A673 (cell line): ENCODE measurements around the gene DPP9.

Source experiments
- EZH2 ChIP-seq: fragments of 200-600 bp; sonication (generic); IDR thresholded peaks from 2 replicates; pipeline ENCODE4 v1.6.1; 2017; ENCODE audit warnings: borderline replicate concordance, low read depth, mild to moderate bottlenecking, mixed read lengths, antibody characterized with exemption, low read length; ENCODE audit not compliant: poor library complexity, severe bottlenecking
- TF ChIP-seq, protein P1 (sequence below): fragments of 300-800, 200-600 bp; sonication (generic); conservative IDR thresholded peaks from 2 replicates; pipeline ENCODE4 v1.5.1; 2017; ENCODE audit warnings: low read depth, mild to moderate bottlenecking, antibody characterized with exemption, low read length, moderate library complexity, mixed read lengths

DNA sequence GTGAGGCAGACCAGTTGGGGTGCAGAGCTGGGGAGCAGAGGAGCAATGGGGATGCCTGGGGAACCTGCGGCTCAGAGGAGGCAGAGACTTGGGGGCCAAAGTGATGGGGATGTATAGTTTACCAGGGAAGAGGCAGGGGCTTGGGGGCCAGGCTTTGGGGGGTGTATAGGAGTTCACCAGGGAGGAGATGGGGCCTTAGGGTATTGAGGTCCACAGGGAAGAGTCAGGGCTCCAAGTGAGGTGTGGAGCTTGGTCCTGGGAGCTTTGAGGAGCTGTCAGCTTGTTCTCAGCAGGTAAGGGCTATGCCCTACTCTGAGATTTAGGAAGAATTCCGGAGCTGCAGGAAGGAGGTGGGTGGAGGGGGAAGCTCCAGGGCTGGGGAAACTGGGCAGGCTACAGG lies 73.5 kb downstream of the DPP9 start:
- TF ChIP-seq, protein P1, sequence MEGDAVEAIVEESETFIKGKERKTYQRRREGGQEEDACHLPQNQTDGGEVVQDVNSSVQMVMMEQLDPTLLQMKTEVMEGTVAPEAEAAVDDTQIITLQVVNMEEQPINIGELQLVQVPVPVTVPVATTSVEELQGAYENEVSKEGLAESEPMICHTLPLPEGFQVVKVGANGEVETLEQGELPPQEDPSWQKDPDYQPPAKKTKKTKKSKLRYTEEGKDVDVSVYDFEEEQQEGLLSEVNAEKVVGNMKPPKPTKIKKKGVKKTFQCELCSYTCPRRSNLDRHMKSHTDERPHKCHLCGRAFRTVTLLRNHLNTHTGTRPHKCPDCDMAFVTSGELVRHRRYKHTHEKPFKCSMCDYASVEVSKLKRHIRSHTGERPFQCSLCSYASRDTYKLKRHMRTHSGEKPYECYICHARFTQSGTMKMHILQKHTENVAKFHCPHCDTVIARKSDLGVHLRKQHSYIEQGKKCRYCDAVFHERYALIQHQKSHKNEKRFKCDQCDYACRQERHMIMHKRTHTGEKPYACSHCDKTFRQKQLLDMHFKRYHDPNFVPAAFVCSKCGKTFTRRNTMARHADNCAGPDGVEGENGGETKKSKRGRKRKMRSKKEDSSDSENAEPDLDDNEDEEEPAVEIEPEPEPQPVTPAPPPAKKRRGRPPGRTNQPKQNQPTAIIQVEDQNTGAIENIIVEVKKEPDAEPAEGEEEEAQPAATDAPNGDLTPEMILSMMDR = no peak
- TF ChIP-seq EZH2 = no peak
